ENCODE measurements around the gene SKI. TPM values are rescaled to one million over a fixed set of nuclear protein-coding genes. Genes with fewer than 3 reads are reported as not detected.
A peak's percentile ranks its signal among the peaks of the same experiment; 100 is the strongest.

Gene SKI
- total RNA-seq, 3 donors from 2014 or later, result 22.1 to 33.8 (median 26.7) TPM

DNA sequence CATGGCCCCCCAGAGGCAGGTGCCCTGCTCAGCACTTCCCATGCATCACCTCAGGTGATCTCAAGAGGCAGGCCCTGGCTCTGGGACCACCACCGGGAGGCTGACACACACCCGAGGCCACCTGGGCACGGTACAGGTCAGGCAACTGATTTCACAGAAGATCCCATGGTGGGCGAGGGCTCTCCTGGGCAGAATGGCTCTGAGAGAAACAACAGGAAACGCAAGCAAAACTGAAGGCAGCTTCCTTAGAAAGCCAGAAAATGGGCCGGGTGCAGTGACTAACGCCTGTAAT is 11.4 kb upstream of the SKI start:
- no peak for DNase-seq (ENCODE audit: low spot score in 2 of 2)
- intact Hi-C loops (cut with DNase I; ENCODE audit: low total_unique reads), result no loop called here
- H3K36me3 ChIP-seq, result no peaks in the 10 kb centered on the region
- TF ChIP-seq, protein P1, sequence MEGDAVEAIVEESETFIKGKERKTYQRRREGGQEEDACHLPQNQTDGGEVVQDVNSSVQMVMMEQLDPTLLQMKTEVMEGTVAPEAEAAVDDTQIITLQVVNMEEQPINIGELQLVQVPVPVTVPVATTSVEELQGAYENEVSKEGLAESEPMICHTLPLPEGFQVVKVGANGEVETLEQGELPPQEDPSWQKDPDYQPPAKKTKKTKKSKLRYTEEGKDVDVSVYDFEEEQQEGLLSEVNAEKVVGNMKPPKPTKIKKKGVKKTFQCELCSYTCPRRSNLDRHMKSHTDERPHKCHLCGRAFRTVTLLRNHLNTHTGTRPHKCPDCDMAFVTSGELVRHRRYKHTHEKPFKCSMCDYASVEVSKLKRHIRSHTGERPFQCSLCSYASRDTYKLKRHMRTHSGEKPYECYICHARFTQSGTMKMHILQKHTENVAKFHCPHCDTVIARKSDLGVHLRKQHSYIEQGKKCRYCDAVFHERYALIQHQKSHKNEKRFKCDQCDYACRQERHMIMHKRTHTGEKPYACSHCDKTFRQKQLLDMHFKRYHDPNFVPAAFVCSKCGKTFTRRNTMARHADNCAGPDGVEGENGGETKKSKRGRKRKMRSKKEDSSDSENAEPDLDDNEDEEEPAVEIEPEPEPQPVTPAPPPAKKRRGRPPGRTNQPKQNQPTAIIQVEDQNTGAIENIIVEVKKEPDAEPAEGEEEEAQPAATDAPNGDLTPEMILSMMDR (IDR thresholded peaks at IDR 0.05), result no peak
- TF ChIP-seq POLR2AphosphoS5 (IDR thresholded peaks at IDR 0.05) (no peak), POLR2A (IDR thresholded peaks at IDR 0.05) (no peak)
- H3K4me1 ChIP-seq, result peaks cover 18 to 24% of the 10 kb centered on the region in 2 donors
- no peaks in the 10 kb centered on the region for H3K27me3 ChIP-seq
- no peaks in the 10 kb centered on the region for H3K9me3 ChIP-seq
- no peak overlapping the region for H3K4me3 ChIP-seq
- no peak overlapping the region for H3K27ac ChIP-seq

DNA sequence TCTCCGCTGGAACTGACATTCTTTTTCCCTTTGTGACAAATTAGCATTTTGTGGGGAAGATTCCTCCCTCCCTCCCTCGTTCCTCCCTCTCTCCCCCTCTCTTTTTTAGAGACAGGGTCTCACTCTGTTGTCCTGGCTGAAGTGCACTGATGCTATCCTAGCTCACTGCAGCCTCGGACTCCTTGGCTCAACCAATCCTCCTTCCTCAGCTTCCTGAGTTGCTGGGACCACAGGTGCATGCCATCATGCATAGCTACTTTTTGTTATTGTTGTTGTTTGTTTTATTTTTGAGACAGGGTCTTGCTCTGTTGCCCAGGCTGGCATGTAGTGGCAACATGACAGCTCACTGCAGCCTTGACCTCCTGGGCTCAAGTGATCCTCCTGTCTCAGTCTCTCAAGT is 6.8 kb upstream of the SKI start:
- TF ChIP-seq POLR2AphosphoS5 (IDR thresholded peaks at IDR 0.05) (no peak), POLR2A (IDR thresholded peaks at IDR 0.05) (no peak)
- TF ChIP-seq, protein P1 (IDR thresholded peaks at IDR 0.05), result no peak
- intact Hi-C loops (cut with DNase I; ENCODE audit: low total_unique reads), result no loop called here

DNA sequence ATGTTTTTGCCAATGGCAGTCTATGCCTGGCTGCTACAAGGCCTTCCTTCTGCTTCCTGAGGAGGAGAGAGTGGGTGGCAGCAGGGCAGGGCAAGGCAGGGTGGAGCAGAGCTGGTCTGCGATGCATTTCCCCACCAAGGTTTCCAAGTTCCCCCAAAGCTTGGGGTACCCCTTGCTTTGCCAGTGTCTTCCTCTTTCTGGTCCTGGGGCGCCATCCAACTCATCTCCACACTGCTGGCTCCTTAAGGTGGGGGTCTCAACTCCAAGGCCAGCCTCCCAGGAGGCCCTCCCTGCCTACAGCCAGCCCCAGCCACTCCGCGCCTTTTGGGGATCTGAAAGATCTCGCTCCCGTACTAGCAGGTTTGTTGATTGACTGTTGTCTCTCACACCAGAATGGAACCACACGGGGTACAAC is 3.9 kb upstream of the SKI start:
- intact Hi-C loops (cut with DNase I; ENCODE audit: low total_unique reads), result no loop called here
- no peak for DNase-seq (ENCODE audit: low spot score in 2 of 2)
- Histone ChIP-seq H3K36me3 (no peaks in the 10 kb centered on the region), H3K4me1 (no peaks in the 10 kb centered on the region), H3K9me3 (no peaks in the 10 kb centered on the region), H3K27ac (no peak overlapping the region), H3K4me3 (no peak overlapping the region), H3K27me3 (no peaks in the 10 kb centered on the region)
- no peak for TF ChIP-seq POLR2AphosphoS5 (IDR thresholded peaks at IDR 0.05)
- TF ChIP-seq, protein P1 (IDR thresholded peaks at IDR 0.05), result no peak
- TF ChIP-seq POLR2A (IDR thresholded peaks at IDR 0.05), result no peak

More for the DNA sequence above, 6.8 kb upstream of the SKI start:
- Histone ChIP-seq H3K27ac (no peak overlapping the region), H3K4me1 (no peaks in the 10 kb centered on the region), H3K27me3 (no peaks in the 10 kb centered on the region), H3K9me3 (no peaks in the 10 kb centered on the region), H3K4me3 (no peak overlapping the region), H3K36me3 (no peaks in the 10 kb centered on the region)
- no peak for DNase-seq (ENCODE audit: low spot score in 2 of 2)

DNA sequence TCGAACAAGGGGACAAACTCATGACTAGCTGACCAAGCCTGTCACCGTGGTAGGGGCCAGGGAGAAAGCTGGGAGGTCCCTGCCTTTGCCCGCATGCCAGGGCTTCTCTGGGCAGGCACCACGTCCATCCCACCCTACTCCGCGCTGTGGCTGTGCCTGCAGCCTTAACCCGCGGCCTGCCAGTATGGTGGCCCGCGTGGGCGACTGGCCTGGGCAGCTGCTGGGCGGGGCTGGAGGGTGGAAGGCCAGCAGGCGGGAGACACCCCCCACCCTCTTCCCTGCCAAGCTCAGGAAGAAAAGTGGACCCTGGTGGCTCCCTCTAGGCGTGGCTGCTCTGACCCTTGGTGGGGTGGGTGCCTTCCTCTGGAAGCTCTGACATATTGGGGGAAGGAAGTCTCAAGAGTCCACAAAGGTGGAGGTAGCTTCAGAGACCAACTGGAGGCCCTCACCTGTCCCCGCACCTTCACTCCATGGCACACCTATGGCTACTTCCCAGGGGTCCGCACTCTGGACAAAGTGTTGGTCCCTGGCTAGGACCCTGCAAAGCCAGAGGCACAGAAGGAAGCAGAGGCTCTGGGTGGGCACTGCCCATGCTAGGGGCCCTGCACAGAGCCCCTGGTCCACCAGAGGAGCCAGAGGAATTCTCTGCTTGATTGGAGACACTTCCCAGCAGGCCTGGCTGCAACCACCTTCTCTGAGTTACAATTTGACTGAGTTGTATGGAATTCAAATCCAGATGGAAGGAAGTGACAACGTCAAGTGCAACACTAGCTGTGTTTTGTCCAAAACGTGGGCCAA is 3.3 kb upstream of the SKI start:
- Histone ChIP-seq H3K9me3 (no peaks in the 10 kb centered on the region), H3K36me3 (no peaks in the 10 kb centered on the region), H3K27ac (no peak overlapping the region), H3K4me3 (no peak overlapping the region), H3K27me3 (no peaks in the 10 kb centered on the region), H3K4me1 (no peaks in the 10 kb centered on the region)
- TF ChIP-seq POLR2A (IDR thresholded peaks at IDR 0.05) (no peak), POLR2AphosphoS5 (IDR thresholded peaks at IDR 0.05) (no peak)
- TF ChIP-seq, protein P1 (IDR thresholded peaks at IDR 0.05), result no peak
- intact Hi-C loops (cut with DNase I; ENCODE audit: low total_unique reads), result no loop called here
- no peak for DNase-seq (ENCODE audit: low spot score in 2 of 2)

DNA sequence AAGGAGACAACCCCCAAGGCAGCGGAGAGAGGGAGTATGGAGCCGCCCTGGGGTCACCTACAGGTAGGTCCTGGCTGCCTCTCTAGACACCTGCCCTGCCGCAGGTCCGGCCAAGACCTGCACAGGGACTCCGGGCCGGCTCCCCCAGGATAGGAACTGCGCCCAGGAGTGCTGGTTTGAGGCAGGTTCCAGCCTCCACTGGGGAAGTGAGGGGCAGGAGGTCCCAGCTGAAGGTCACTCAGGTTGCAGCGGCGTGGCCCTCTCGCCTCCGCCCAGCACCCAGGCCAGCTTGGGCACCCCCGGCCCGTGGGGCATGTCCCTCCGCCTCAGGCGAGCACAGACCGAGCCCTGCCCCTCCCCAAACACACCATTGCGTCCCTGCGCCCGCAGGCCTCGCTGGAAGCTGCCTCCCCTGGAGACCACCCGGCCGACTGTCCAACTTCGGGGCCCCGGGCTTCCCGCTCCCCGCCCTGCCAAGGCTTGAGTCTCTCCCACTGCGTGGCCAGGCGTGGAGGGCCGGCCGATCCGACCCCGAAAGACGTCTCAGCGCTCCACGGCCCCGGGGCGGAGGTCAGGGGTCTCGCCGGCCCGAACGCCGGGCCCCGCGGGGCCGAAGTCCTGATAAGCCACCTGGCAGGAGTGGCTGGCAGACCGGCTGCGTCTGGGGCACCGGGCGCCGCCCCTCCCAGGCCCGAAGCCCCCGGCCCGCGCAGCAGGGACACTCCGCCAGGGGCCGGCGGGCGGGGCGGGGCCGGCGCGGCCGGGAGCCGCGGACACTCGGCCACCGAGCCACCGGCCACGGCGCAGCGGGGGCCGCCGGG is 1.4 kb upstream of the SKI start:
- H3K36me3 ChIP-seq, result no peaks in the 10 kb centered on the region
- TF ChIP-seq POLR2AphosphoS5 (IDR thresholded peaks at IDR 0.05) (no peak), POLR2A (IDR thresholded peaks at IDR 0.05) (no peak)
- TF ChIP-seq, protein P1 (IDR thresholded peaks at IDR 0.05), result no peak
- intact Hi-C loops (cut with DNase I; ENCODE audit: low total_unique reads), result no loop called here
- peak overlapping the region; percentile 69 to 89 (median 75) for H3K4me3 ChIP-seq
- H3K27ac ChIP-seq, result peak overlapping the region; percentile 98
- no peaks in the 10 kb centered on the region for H3K9me3 ChIP-seq
- peaks cover under 1 to 8% of the 10 kb centered on the region in 2 donors for H3K4me1 ChIP-seq
- DNase-seq (ENCODE audit: low spot score in 2 of 2), result peak in 1 of 2 donors; percentile 43
- no peaks in the 10 kb centered on the region for H3K27me3 ChIP-seq

All from breast epithelium (tissue), 4 donors.